H9 (cell line): ENCODE measurements around the gene BRAF. TPM values are rescaled to one million over a fixed set of nuclear protein-coding genes. Genes with fewer than 3 reads are reported as not detected.
A peak's percentile ranks its signal among the peaks of the same experiment; 100 is the strongest.

Source experiments
- DNase-seq: peaks from one replicate; pipeline ENCODE4 v3.0.0-alpha.2; 2017
- H2AFZ ChIP-seq: one replicate; pipeline ENCODE4 v1.6.1; 2013; ENCODE audit warnings: mild to moderate bottlenecking, low read length, control low read depth, moderate library complexity
- H2AK5ac ChIP-seq: 2 replicates; pipeline ENCODE4 v1.6.1; 2013; ENCODE audit warnings: low read length, control low read depth, mixed read lengths; ENCODE audit not compliant: insufficient read length
- H2BK120ac ChIP-seq: one replicate; pipeline ENCODE4 v1.6.1; 2013; ENCODE audit warnings: low read depth, mild to moderate bottlenecking, low read length, control low read depth, inconsistent platforms; ENCODE audit not compliant: poor library complexity, severe bottlenecking
- H2BK12ac ChIP-seq: 2 replicates; pipeline ENCODE4 v1.6.1; 2013; ENCODE audit warnings: low read length, control low read depth, mixed read lengths, low read depth; ENCODE audit not compliant: insufficient read length
- H2BK15ac ChIP-seq: 2 replicates; pipeline ENCODE4 v1.6.1; 2013; ENCODE audit warnings: low read depth, low read length, control low read depth
- H2BK20ac ChIP-seq: one replicate; pipeline ENCODE4 v1.6.1; 2013; ENCODE audit warnings: low read depth, mild to moderate bottlenecking, low read length, control low read depth, inconsistent platforms; ENCODE audit not compliant: poor library complexity, severe bottlenecking
- H2BK5ac ChIP-seq: 2 replicates; pipeline ENCODE4 v1.6.1; 2013; ENCODE audit warnings: low read length, control low read depth, mixed read lengths; ENCODE audit not compliant: insufficient read length
- H3K14ac ChIP-seq: 2 replicates; pipeline ENCODE4 v1.6.1; 2013; ENCODE audit warnings: low read length, control low read depth; ENCODE audit not compliant: insufficient read depth
- H3K18ac ChIP-seq: 2 replicates; pipeline ENCODE4 v1.6.1; 2013; ENCODE audit warnings: low read depth, mild to moderate bottlenecking, mixed read lengths, low read length, control low read depth; ENCODE audit not compliant: insufficient read length
- H3K23ac ChIP-seq: 2 replicates; pipeline ENCODE4 v1.6.1; 2013; ENCODE audit warnings: low read length, control low read depth, mixed read lengths, low read depth; ENCODE audit not compliant: insufficient read length
- H3K23me2 ChIP-seq: 2 replicates; pipeline ENCODE4 v1.6.1; 2013; ENCODE audit warnings: low read depth, mild to moderate bottlenecking, mixed read lengths, low read length, control low read depth; ENCODE audit not compliant: insufficient read length, poor library complexity, severe bottlenecking
- H3K27ac ChIP-seq: 2 replicates; pipeline ENCODE4 v1.5.1; 2013; ENCODE audit warnings: low read length, control low read depth, mixed read lengths, low read depth; ENCODE audit not compliant: insufficient read length
- H3K27me3 ChIP-seq: 2 replicates; pipeline ENCODE4 v1.6.1; 2013; ENCODE audit warnings: low read length, control low read depth, inconsistent platforms; ENCODE audit not compliant: insufficient read depth
- H3K4ac ChIP-seq: 2 replicates; pipeline ENCODE4 v1.6.1; 2013; ENCODE audit warnings: low read depth, mild to moderate bottlenecking, control low read depth, inconsistent platforms, low read length, moderate library complexity
- H3K4me1 ChIP-seq: 2 replicates; pipeline ENCODE4 v1.6.1; 2013; ENCODE audit warnings: low read length, control low read depth, inconsistent platforms; ENCODE audit not compliant: insufficient read depth
- H3K4me2 ChIP-seq: 2 replicates; pipeline ENCODE4 v1.6.1; 2013; ENCODE audit warnings: low read length, control low read depth, mixed read lengths; ENCODE audit not compliant: insufficient read length, insufficient read depth
- H3K56ac ChIP-seq: 2 replicates; pipeline ENCODE4 v1.6.1; 2013; ENCODE audit warnings: low read depth, mild to moderate bottlenecking, mixed read lengths, low read length, control low read depth; ENCODE audit not compliant: insufficient read length
- H3K79me1 ChIP-seq: 2 replicates; pipeline ENCODE4 v1.6.1; 2013; ENCODE audit warnings: low read depth, mild to moderate bottlenecking, moderate library complexity, low read length, control low read depth, inconsistent platforms; ENCODE audit not compliant: insufficient read depth, poor library complexity, severe bottlenecking
- H3K79me2 ChIP-seq: 2 replicates; pipeline ENCODE4 v1.6.1; 2013; ENCODE audit warnings: low read length, control low read depth, inconsistent platforms; ENCODE audit not compliant: insufficient read depth
- H3K9ac ChIP-seq: 2 replicates; pipeline ENCODE4 v1.6.1; 2013; ENCODE audit warnings: low read length, control low read depth, mixed read lengths; ENCODE audit not compliant: insufficient read length; ENCODE audit errors: extremely low read depth
- H3K9me3 ChIP-seq: one replicate; pipeline ENCODE4 v1.6.1; 2013; ENCODE audit warnings: low read depth, low read length, inconsistent platforms; ENCODE audit not compliant: control insufficient read depth
- H3T11ph ChIP-seq: one replicate; pipeline ENCODE4 v1.6.1; 2013; ENCODE audit warnings: mild to moderate bottlenecking, low read length, control low read depth, inconsistent platforms
- H4K20me1 ChIP-seq: one replicate; pipeline ENCODE4 v1.6.1; 2013; ENCODE audit not compliant: control insufficient read depth, insufficient read length, insufficient read depth
- H4K5ac ChIP-seq: 2 replicates; pipeline ENCODE4 v1.6.1; 2013; ENCODE audit warnings: low read depth, mild to moderate bottlenecking, mixed read lengths, low read length, control low read depth; ENCODE audit not compliant: insufficient read length
- H4K8ac ChIP-seq: replicated peaks from 2 replicates; pipeline ENCODE4 v1.6.1; 2013; ENCODE audit warnings: low read length, control low read depth, mixed read lengths, low read depth; ENCODE audit not compliant: insufficient read length
- H4K91ac ChIP-seq: 2 replicates; pipeline ENCODE4 v1.6.1; 2013; ENCODE audit warnings: low read depth, mild to moderate bottlenecking, moderate library complexity, mixed read lengths, low read length, control low read depth; ENCODE audit not compliant: insufficient read length
- H3K27ac Mint-ChIP-seq, 3 experiments: 2 replicates in 2 of 3; 3 replicates in 1 of 3; pipeline ENCODE4 v1.8.0; 2020 to 2021; ENCODE audit warnings: mixed read lengths in 3 of 3, mild to moderate bottlenecking in 1 of 3, moderate library complexity in 1 of 3
- H3K27me3 Mint-ChIP-seq: 2 replicates; pipeline ENCODE4 v1.8.0; 2021; ENCODE audit warnings: low read depth, mild to moderate bottlenecking, moderate library complexity, mixed read lengths
- H3K36me3 Mint-ChIP-seq, 3 experiments: 2 replicates in 2 of 3; 3 replicates in 1 of 3; pipeline ENCODE4 v1.8.0; 2020 to 2021; ENCODE audit warnings: low read depth in 3 of 3, mixed read lengths in 3 of 3; ENCODE audit not compliant: insufficient read depth in 1 of 3
- H3K4me1 Mint-ChIP-seq, 2 experiments: 2 replicates each; pipeline ENCODE4 v1.8.0; 2020; ENCODE audit warnings: mixed read lengths in 2 of 2
- H3K4me3 Mint-ChIP-seq, 2 experiments: 2 replicates in 1 of 2; 3 replicates in 1 of 2; pipeline ENCODE4 v1.8.0; 2020 to 2021; ENCODE audit warnings: mild to moderate bottlenecking in 2 of 2, mixed read lengths in 2 of 2, moderate library complexity in 1 of 2
- H3K9me3 Mint-ChIP-seq, 2 experiments: 2 replicates in 1 of 2; 3 replicates in 1 of 2; pipeline ENCODE4 v1.8.0; 2020; ENCODE audit warnings: mild to moderate bottlenecking in 2 of 2, mixed read lengths in 2 of 2, moderate library complexity in 1 of 2
- WGBS: extraction: QIAGEN DNeasy Blood & Tissue Kit; methylation state at CpG from one replicate; pipeline ENCODE4 v1.1.7; 2013; ENCODE audit warnings: missing lambda C conversion rate, low lambda C conversion rate, mixed read lengths; ENCODE audit not compliant: insufficient read length; ENCODE audit errors: extremely low coverage; 5-methylcytosine and 5-hydroxymethylcytosine counted together
- total RNA-seq: library from RNA; stranded (reverse); gene quantifications from 2 replicates; pipeline ENCODE4 v1.2.1, GENCODE V29; 2021
- TF ChIP-seq, protein P1 (sequence below): fragments of 200-600 bp; sonication (generic); conservative IDR thresholded peaks from 3 replicates; pipeline ENCODE4 v1.8.0; 2021; ENCODE audit warnings: antibody characterized with exemption, mild to moderate bottlenecking

Gene BRAF
- total RNA-seq, 1 experiment from 2014 or later: 32.9 TPM

- no peak overlapping the region for H4K5ac ChIP-seq
- H2AK5ac ChIP-seq: no peak overlapping the region
- no peak overlapping the region for H2BK15ac ChIP-seq
- H4K91ac ChIP-seq: no peak overlapping the region
- H4K8ac ChIP-seq: no peak overlapping the region
- H2BK120ac ChIP-seq: no peak overlapping the region
- no peaks in the 10 kb centered on the region for H3K9me3 ChIP-seq
- Mint-ChIP-seq H3K9me3 (no peaks in the 10 kb centered on the region), H3K4me3 (no peak overlapping the region), H3K4me1 (peaks cover 11 to 14% of the 10 kb centered on the region in 2 experiments), H3K27ac (peak overlapping the region in 2 of 3 experiments; percentile 57 to 59; a peak in 1 of 7 replicates), H3K27me3 (no peaks in the 10 kb centered on the region), H3K36me3 (peaks cover 6 to 10% (median 9%) of the 10 kb centered on the region in 3 experiments)
- H2AFZ ChIP-seq: no peak overlapping the region
- H3K4me2 ChIP-seq: no peak overlapping the region
- H2BK12ac ChIP-seq: no peak overlapping the region
- no peak overlapping the region for H3K23ac ChIP-seq
- no peaks in the 10 kb centered on the region for H3K79me1 ChIP-seq
- no peaks in the 10 kb centered on the region for H3K23me2 ChIP-seq
- H3K56ac ChIP-seq: no peak overlapping the region
- TF ChIP-seq, protein P1, sequence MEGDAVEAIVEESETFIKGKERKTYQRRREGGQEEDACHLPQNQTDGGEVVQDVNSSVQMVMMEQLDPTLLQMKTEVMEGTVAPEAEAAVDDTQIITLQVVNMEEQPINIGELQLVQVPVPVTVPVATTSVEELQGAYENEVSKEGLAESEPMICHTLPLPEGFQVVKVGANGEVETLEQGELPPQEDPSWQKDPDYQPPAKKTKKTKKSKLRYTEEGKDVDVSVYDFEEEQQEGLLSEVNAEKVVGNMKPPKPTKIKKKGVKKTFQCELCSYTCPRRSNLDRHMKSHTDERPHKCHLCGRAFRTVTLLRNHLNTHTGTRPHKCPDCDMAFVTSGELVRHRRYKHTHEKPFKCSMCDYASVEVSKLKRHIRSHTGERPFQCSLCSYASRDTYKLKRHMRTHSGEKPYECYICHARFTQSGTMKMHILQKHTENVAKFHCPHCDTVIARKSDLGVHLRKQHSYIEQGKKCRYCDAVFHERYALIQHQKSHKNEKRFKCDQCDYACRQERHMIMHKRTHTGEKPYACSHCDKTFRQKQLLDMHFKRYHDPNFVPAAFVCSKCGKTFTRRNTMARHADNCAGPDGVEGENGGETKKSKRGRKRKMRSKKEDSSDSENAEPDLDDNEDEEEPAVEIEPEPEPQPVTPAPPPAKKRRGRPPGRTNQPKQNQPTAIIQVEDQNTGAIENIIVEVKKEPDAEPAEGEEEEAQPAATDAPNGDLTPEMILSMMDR: no peak
- no peaks in the 10 kb centered on the region for H3K27me3 ChIP-seq
- H3K4ac ChIP-seq: no peak overlapping the region
- no peak overlapping the region for H2BK20ac ChIP-seq
- WGBS: no CpG with 5 or more reads among the region's 6 CpGs
- no peak for DNase-seq
- no peak overlapping the region for H3K27ac ChIP-seq
- H3K4me1 ChIP-seq: no peaks in the 10 kb centered on the region
- H3K79me2 ChIP-seq: no peaks in the 10 kb centered on the region
- no peak overlapping the region for H3K14ac ChIP-seq
- H2BK5ac ChIP-seq: no peak overlapping the region
- no peak overlapping the region for H3K18ac ChIP-seq
- no peak overlapping the region for H3K9ac ChIP-seq
- no peaks in the 10 kb centered on the region for H4K20me1 ChIP-seq
- no peak overlapping the region for H3T11ph ChIP-seq
Measured at GRCh38 chr7:140745266-140746058, 179.3 kb downstream of the BRAF start.
